CD4-positive, alpha-beta T cell treated with Interferon alpha-2 for 1 hour (primary cell): ENCODE measurements around the gene DBT.
"Not testable (repeated sequence)": the region's sequence is repeated elsewhere in the genome, so short reads cannot be mapped to it uniquely, and the experiment has no call there.

Experiments used
- DNase-seq, 2 donors: peaks; one replicate each; pipeline ENCODE4 v3.0.0-alpha.2; 2020 to 2022

Gene DBT

GRCh38 chr1:100249537-100250257 is at the start of gene DBT:
Gene DBT, minus strand, starts transcription at chr1:100249834. Its CDS starts 14 bp downstream, at chr1:100249820.
- DNase-seq, result peak; percentile 88 to 92

GRCh38 chr1:100298512-100298911 is 48.9 kb upstream of the DBT start:
- DNase-seq, result no peak

GRCh38 chr1:100296997-100297396 is 47.4 kb upstream of the DBT start:
- DNase-seq, result not testable (repeated sequence)

- DNase-seq, result no peak
These were observed 46.5 kb upstream of the DBT start for GRCh38 chr1:100296140-100296539.

- no peak for DNase-seq
These were observed 43.1 kb upstream of the DBT start for GRCh38 chr1:100292711-100293110.

GRCh38 chr1:100290291-100290690 is 40.7 kb upstream of the DBT start:
- DNase-seq, result no peak

- no peak for DNase-seq
These were observed 37.5 kb upstream of the DBT start for GRCh38 chr1:100287162-100287561.

- no peak for DNase-seq
These were observed 35.0 kb upstream of the DBT start for GRCh38 chr1:100284591-100284990.

- DNase-seq, result no peak
These were observed 30.5 kb upstream of the DBT start for GRCh38 chr1:100279954-100280682.

GRCh38 chr1:100279358-100279923 is 29.8 kb upstream of the DBT start:
- no peak for DNase-seq

- DNase-seq, result peak; percentile 12 to 62
These were observed 28.2 kb upstream of the DBT start for GRCh38 chr1:100277866-100278265.

GRCh38 chr1:100268202-100268601 is 18.6 kb upstream of the DBT start:
- no peak for DNase-seq

- DNase-seq, result no peak
These were observed 17.6 kb upstream of the DBT start for GRCh38 chr1:100267284-100267683.

GRCh38 chr1:100266741-100267140 is 17.1 kb upstream of the DBT start:
- DNase-seq, result no peak

- peak; percentile 95 for DNase-seq
These were observed 16.5 kb upstream of the DBT start, which contains the start of gene RTCA for GRCh38 chr1:100265931-100266740. Gene RTCA, plus strand, starts transcription at chr1:100266216. Its CDS starts 160 bp downstream, at chr1:100266376.

- no peak for DNase-seq
These were observed 15.9 kb upstream of the DBT start for GRCh38 chr1:100265562-100265930.

- DNase-seq, result not testable (repeated sequence)
These were observed 14.4 kb upstream of the DBT start for GRCh38 chr1:100264081-100264480.

- no peak for DNase-seq
These were observed 12.1 kb upstream of the DBT start for GRCh38 chr1:100261686-100262085.

GRCh38 chr1:100258427-100258826 is 8.8 kb upstream of the DBT start:
- not testable (repeated sequence) for DNase-seq

GRCh38 chr1:100256273-100256672 is 6.6 kb upstream of the DBT start:
- not testable (repeated sequence) for DNase-seq

- no peak for DNase-seq
These were observed 3.9 kb upstream of the DBT start for GRCh38 chr1:100253552-100253951.

- DNase-seq, result no peak
These were observed 3.3 kb upstream of the DBT start for GRCh38 chr1:100252901-100253300.

GRCh38 chr1:100250807-100251206 is 1.2 kb upstream of the DBT start:
- DNase-seq, result no peak
